Omental fat pad (tissue), 4 donors: ENCODE data around the gene PAPOLG. TPM values are rescaled to one million over a fixed set of nuclear protein-coding genes. Genes with fewer than 3 reads are reported as not detected.

Source experiments
- ATAC-seq: fragments of 150-250 bp; one replicate; pipeline ENCODE4 v1.9.1; 2016; ENCODE audit warnings: mild to moderate bottlenecking, moderate library complexity; ENCODE audit not compliant: low FRiP score
- DNase-seq: peaks from one replicate; pipeline ENCODE4 v3.0.0-alpha.2; 2019; ENCODE audit warnings: low spot score
- total RNA-seq, 4 donors: library from RNA; depleted of rRNA; stranded (reverse); fragments of >200 nt; gene quantifications; one replicate each; pipeline ENCODE4 v1.1.0, GENCODE V29; 2016
- TF ChIP-seq, protein P1 (sequence below), 3 donors: fragments of 450-650 bp; IDR thresholded peaks; one replicate each; pipeline ENCODE4 v1.5.1; 2016 to 2017; ENCODE audit warnings: antibody characterized with exemption in 3 of 3, mild to moderate bottlenecking in 3 of 3, moderate library complexity in 2 of 3

The PAPOLG gene
- total RNA-seq, 4 donors from 2014 or later: 12.3 to 19.2 (median 14.9) TPM

DNA sequence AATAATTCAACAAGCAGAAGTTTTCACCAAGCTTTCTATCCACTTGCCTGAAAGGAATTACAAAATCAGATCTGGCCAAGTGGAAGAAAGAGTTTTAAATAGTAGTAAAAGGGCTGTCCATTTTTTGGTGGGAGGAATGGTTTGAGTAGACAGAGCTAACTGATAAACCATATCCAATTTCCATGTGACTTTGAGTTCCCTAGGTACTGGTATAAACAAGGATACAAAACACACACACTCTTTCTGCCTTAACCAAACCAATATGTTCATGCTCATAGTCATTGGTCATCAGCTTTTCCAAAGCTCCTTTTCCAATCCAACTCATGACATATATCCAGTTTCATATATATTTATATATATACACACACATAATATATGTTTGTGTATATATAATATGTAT is 75.9 kb downstream of the PAPOLG start:
- TF ChIP-seq, protein P1, sequence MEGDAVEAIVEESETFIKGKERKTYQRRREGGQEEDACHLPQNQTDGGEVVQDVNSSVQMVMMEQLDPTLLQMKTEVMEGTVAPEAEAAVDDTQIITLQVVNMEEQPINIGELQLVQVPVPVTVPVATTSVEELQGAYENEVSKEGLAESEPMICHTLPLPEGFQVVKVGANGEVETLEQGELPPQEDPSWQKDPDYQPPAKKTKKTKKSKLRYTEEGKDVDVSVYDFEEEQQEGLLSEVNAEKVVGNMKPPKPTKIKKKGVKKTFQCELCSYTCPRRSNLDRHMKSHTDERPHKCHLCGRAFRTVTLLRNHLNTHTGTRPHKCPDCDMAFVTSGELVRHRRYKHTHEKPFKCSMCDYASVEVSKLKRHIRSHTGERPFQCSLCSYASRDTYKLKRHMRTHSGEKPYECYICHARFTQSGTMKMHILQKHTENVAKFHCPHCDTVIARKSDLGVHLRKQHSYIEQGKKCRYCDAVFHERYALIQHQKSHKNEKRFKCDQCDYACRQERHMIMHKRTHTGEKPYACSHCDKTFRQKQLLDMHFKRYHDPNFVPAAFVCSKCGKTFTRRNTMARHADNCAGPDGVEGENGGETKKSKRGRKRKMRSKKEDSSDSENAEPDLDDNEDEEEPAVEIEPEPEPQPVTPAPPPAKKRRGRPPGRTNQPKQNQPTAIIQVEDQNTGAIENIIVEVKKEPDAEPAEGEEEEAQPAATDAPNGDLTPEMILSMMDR (IDR thresholded peaks at IDR 0.05): no peak
- DNase-seq (no peak), ATAC-seq (no peak)

DNA sequence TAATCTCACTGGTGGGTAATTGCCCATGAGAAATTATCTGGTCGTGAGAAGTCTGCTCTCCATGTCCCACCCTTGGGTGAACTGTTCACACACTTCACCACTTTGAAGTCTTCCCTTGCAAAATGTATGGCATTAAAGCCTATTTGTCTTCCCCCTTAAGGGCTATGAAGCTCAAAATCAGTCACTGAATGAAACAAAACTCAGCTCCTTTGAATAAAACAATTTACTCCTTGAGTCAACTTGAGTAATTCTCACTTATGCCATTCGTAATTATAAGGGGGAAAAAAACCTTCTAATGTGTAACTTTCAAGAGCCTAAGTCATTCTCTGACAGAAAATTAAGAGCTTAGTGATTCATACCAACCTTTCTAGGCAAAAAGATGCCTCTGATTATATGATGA is 76.6 kb downstream of the PAPOLG start:
- TF ChIP-seq, protein P1 (IDR thresholded peaks at IDR 0.05): no peak
- no peak for ATAC-seq
- no peak for DNase-seq

DNA sequence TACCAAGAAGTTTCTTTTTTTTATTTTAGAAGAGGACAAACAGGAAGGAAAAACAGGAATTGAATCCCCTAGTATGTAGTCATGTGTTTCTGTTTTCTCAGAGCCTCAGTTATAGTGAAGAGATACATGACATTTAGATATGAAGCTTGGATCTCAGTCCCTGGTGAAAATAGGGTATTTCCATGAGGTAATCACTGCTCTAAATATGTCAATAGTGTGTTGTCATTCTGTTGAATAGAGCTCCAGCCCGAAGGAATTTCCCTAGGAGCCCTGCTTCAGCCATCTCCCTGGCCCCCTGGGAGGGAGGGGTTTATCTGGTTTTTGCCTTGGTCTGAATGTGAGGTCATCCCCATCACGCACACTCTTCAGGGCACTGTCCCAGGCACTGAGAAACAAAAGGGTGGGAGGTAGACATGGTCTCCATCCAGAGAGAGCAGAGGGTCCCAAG is 78.2 kb downstream of the PAPOLG start:
- DNase-seq (no peak), ATAC-seq (no peak)
- TF ChIP-seq, protein P1 (IDR thresholded peaks at IDR 0.05): no peak

DNA sequence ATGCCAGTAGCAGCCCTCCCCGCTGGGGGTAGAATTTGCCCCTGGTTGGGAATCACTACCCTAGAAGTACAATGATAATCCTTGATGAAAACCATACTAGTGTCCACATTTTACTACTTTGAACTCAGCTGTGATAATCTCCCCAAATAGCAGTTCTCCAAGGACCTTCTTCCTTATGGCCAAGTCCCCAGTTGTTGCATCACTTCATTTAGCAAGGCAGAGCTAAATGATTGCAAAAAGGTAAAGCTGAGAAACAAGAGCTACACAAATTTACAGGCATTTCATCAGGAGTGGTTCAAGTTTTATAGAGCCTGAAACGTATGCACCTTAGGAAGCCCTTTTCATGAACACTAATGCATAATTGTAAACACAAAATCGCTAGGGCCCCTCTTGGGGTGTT is 80.4 kb downstream of the PAPOLG start:
- TF ChIP-seq, protein P1 (IDR thresholded peaks at IDR 0.05): no peak
- no peak for DNase-seq
- ATAC-seq: no peak

DNA sequence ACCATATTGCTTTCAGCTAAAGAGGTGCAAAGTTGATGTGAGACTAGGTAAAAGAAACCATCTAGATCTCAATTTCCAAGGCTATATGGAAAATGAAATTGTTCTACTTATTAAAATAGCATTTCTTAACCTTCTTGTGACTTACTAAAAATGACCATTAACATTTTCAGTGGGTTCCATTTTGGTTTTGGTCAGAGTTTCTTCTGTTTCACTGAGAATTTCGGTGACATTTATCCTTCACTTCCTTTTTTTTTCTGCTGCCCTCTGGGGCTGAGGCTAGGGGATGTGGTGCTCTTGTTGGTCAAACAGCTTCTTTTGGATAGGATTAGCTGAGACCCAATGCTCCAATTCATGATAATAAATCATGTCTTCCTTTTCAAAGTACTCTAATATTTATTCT is 81.1 kb downstream of the PAPOLG start:
- DNase-seq (no peak), ATAC-seq (no peak)
- TF ChIP-seq, protein P1 (IDR thresholded peaks at IDR 0.05): no peak

DNA sequence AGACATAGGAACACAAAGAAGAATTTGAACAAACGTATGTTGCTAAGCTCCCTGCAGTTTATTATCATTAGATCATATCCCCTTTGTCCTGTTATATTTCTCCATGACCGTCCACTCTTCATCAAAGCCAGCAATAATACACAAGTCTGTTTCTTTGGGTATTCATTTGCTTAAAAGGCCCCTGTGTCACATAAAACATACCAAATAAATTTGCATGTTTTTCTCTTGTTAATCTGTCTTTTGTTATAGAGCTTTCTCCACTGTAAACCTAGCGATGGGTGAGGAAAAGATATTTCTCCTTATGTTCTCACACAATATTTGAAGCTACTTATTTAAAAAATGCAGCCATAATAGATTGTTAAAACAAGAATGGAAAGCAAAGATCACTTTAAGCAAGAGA is 82.4 kb downstream of the PAPOLG start:
- ATAC-seq (no peak), DNase-seq (no peak)
- TF ChIP-seq, protein P1 (IDR thresholded peaks at IDR 0.05): no peak

DNA sequence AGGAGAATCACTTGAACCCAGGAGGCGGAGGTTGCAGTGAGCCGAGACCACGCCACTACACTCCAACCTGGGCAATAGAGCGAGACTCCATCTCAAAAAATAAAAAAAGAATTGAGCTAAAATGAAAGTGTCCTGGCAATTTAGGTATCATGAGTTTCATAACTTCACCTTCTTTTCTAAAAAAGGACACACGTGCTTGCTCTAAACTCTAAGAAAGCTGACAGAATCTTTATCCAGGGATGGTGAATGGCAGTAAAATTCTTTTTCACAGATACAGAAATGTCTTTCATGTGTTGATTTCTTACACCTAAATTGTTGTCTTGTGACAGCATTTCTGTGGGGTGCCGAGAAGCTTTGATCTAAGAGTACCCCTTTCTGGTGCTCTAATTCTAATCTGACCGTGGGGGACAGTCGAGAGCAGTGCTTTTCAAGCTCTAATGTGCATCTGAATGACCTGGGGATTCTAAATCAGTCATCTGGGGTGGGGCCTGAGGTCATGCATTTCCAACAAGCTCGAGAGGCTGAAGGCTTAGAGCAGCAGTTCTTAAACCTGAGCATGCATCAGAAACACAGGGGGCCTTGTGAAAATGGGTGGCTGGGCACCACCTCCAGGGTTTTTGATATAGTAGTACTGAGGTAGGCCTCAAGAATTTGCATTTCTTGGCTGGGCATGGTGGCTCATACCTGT is 83.2 kb downstream of the PAPOLG start:
- ATAC-seq: no peak
- DNase-seq: no peak
- TF ChIP-seq, protein P1 (IDR thresholded peaks at IDR 0.05): no peak
